Natural killer cell (primary cell): ENCODE data around the gene TNNT3. TPM values are rescaled to one million over a fixed set of nuclear protein-coding genes. Genes with fewer than 3 reads are reported as not detected.

ENCODE experiments used
- ATAC-seq, 3 donors: fragments of 150-1000 bp in 2 of 3; fragments of 200-7000 bp in 1 of 3; cut with Tn5 transposase; 1 replicate in 1 of 3; 2 replicates in 2 of 3; pipeline ENCODE4 v1.10.0; 2021; ENCODE audit warnings: mild to moderate bottlenecking in 2 of 3, moderate library complexity in 2 of 3
- DNase-seq, 2 donors: peaks; one replicate each; pipeline versions ENCODE4 v3.0.0 to v3.0.0-alpha.2; 2013 to 2021; ENCODE audit warnings: mixed read lengths in 1 of 2
- H3K27ac ChIP-seq: one replicate; pipeline ENCODE4 v1.5.1; 2013; ENCODE audit warnings: mild to moderate bottlenecking, low read length
- H3K27me3 ChIP-seq: one replicate; pipeline ENCODE4 v1.6.1; 2013; ENCODE audit warnings: low read length; ENCODE audit not compliant: control insufficient read depth, insufficient read depth
- H3K36me3 ChIP-seq: one replicate; pipeline ENCODE4 v1.6.1; 2013; ENCODE audit warnings: low read length; ENCODE audit not compliant: control insufficient read depth, insufficient read depth
- H3K4me1 ChIP-seq: one replicate; pipeline ENCODE4 v1.6.1; 2013; ENCODE audit warnings: low read length; ENCODE audit not compliant: control insufficient read depth, insufficient read depth
- H3K4me3 ChIP-seq: one replicate; pipeline ENCODE4 v1.5.1; 2013; ENCODE audit warnings: low read length
- H3K9me3 ChIP-seq: one replicate; pipeline ENCODE4 v1.6.1; 2013; ENCODE audit warnings: low read length; ENCODE audit not compliant: control insufficient read depth, insufficient read depth
- H3K27ac Mint-ChIP-seq, 2 donors: one replicate each; pipeline ENCODE4 v1.8.0; 2022; ENCODE audit warnings: mild to moderate bottlenecking in 2 of 2, mixed read lengths in 2 of 2, moderate library complexity in 1 of 2
- H3K27me3 Mint-ChIP-seq, 2 donors: one replicate each; pipeline ENCODE4 v1.8.0; 2022; ENCODE audit warnings: low read depth in 2 of 2, mixed read lengths in 2 of 2
- H3K36me3 Mint-ChIP-seq: one replicate; pipeline ENCODE4 v1.8.0; 2022; ENCODE audit warnings: mixed read lengths
- H3K4me1 Mint-ChIP-seq, 2 donors: one replicate each; pipeline ENCODE4 v1.8.0; 2022; ENCODE audit warnings: mixed read lengths in 2 of 2
- H3K4me3 Mint-ChIP-seq: one replicate; pipeline ENCODE4 v1.8.0; 2022; ENCODE audit warnings: mild to moderate bottlenecking, moderate library complexity, mixed read lengths
- H3K9me3 Mint-ChIP-seq, 2 donors: one replicate each; pipeline ENCODE4 v1.8.0; 2022; ENCODE audit warnings: mixed read lengths in 2 of 2
- CTCF ChIP-seq: fragments of 200-600 bp; IDR thresholded peaks from one replicate; pipeline ENCODE4 v1.8.0; 2022; ENCODE audit warnings: antibody characterized with exemption
- WGBS: methylation state at CpG from one replicate; pipeline ENCODE4 v1.1.7; 2013; ENCODE audit warnings: missing lambda C conversion rate; ENCODE audit not compliant: insufficient coverage; 5-methylcytosine and 5-hydroxymethylcytosine counted together
- intact Hi-C: fragments of 100-400 bp; cut with micrococcal nuclease; formaldehyde crosslinking; loops from one replicate; pipeline ENCODE4 v1.14.2; 2022
- total RNA-seq, 4 donors: library from RNA; stranded (reverse); fragments of 120-200 nt in 1 of 4; gene quantifications; one replicate each; pipeline versions ENCODE4 v1.2.3 to v1.2.4, GENCODE V29; 2013 to 2022

The TNNT3 gene
- total RNA-seq, 3 donors from 2014 or later (not counting 1 experiment from before 2014, with no cell fraction given), result 15.8 to 27.9 (median 26.2) TPM

- H3K27me3 Mint-ChIP-seq, result peaks cover 0 to 12% of the 10 kb centered on the region in 2 donors
- no peaks in the 10 kb centered on the region for H3K9me3 Mint-ChIP-seq
- Histone ChIP-seq H3K27ac (no peak overlapping the region), H3K27me3 (peaks cover 2% of the 10 kb centered on the region), H3K4me1 (peaks cover 7% of the 10 kb centered on the region), H3K9me3 (no peaks in the 10 kb centered on the region), H3K36me3 (no peaks in the 10 kb centered on the region), H3K4me3 (no peak overlapping the region)
- 90% methylated on average over 21 of the region's 22 CpGs for WGBS
- intact Hi-C loops, result loop anchor here (5.0 kb wide), 1 partner anchor 294 kb away; no protein-coding TSS in a partner anchor
- DNase-seq, result peak in 1 of 2 donors; percentile 7
- H3K27ac Mint-ChIP-seq, result no peak overlapping the region
- H3K36me3 Mint-ChIP-seq, result no peaks in the 10 kb centered on the region
- ATAC-seq, result no peak
- H3K4me1 Mint-ChIP-seq, result peaks cover 5 to 28% of the 10 kb centered on the region in 2 donors
- no peak for TF ChIP-seq CTCF
- no peak overlapping the region for H3K4me3 Mint-ChIP-seq
These were observed 3.9 kb downstream of the TNNT3 start for GRCh38 chr11:1923201-1923956.

- H3K9me3 Mint-ChIP-seq, result no peaks in the 10 kb centered on the region
- intact Hi-C loops, result loop anchor here (5.0 kb wide), 1 partner anchor 293 kb away; no protein-coding TSS in a partner anchor
- 75% methylated on average over 17 of the region's 17 CpGs for WGBS
- Histone ChIP-seq H3K9me3 (no peaks in the 10 kb centered on the region), H3K36me3 (no peaks in the 10 kb centered on the region), H3K27me3 (peaks cover 2% of the 10 kb centered on the region), H3K4me1 (peaks cover 7% of the 10 kb centered on the region), H3K27ac (no peak overlapping the region), H3K4me3 (no peak overlapping the region)
- TF ChIP-seq CTCF, result no peak
- H3K27ac Mint-ChIP-seq, result no peak overlapping the region
- DNase-seq (peak in 1 of 2 donors; percentile 4), ATAC-seq (no peak)
- no peaks in the 10 kb centered on the region for H3K36me3 Mint-ChIP-seq
- no peak overlapping the region for H3K4me3 Mint-ChIP-seq
- peaks cover 0 to 12% of the 10 kb centered on the region in 2 donors for H3K27me3 Mint-ChIP-seq
- H3K4me1 Mint-ChIP-seq, result peaks cover 5 to 27% of the 10 kb centered on the region in 2 donors
These were observed 4.7 kb downstream of the TNNT3 start for GRCh38 chr11:1924181-1924580.

- peaks cover 7% of the 10 kb centered on the region for H3K4me1 ChIP-seq
- no peak overlapping the region for H3K27ac ChIP-seq
- Mint-ChIP-seq H3K4me3 (no peak overlapping the region), H3K4me1 (peaks cover 5 to 27% of the 10 kb centered on the region in 2 donors), H3K9me3 (no peaks in the 10 kb centered on the region), H3K27me3 (peaks cover 0 to 14% of the 10 kb centered on the region in 2 donors), H3K27ac (no peak overlapping the region), H3K36me3 (no peaks in the 10 kb centered on the region)
- no peaks in the 10 kb centered on the region for H3K36me3 ChIP-seq
- intact Hi-C loops, result loop anchor here (5.0 kb wide), 1 partner anchor 292 kb away; no protein-coding TSS in a partner anchor
- 91% methylated on average over 18 of the region's 21 CpGs for WGBS
- no peaks in the 10 kb centered on the region for H3K9me3 ChIP-seq
- ATAC-seq (no peak), DNase-seq (peak in 1 of 2 donors; percentile 11)
- no peak for TF ChIP-seq CTCF
- no peak overlapping the region for H3K4me3 ChIP-seq
- peaks cover 2% of the 10 kb centered on the region for H3K27me3 ChIP-seq
These were observed 5.3 kb downstream of the TNNT3 start for GRCh38 chr11:1924646-1925372.
